NOMO-1 treated with DMSO at 0.1 percent for 48 hours (cell line): ENCODE data around the gene CYGB.

Experiments
- DNase-seq: peaks from one replicate; lab custom pipeline; 2025; ENCODE audit not compliant: unreplicated experiment; lab: John Stamatoyannopoulos, UW

CYGB gene

DNA sequence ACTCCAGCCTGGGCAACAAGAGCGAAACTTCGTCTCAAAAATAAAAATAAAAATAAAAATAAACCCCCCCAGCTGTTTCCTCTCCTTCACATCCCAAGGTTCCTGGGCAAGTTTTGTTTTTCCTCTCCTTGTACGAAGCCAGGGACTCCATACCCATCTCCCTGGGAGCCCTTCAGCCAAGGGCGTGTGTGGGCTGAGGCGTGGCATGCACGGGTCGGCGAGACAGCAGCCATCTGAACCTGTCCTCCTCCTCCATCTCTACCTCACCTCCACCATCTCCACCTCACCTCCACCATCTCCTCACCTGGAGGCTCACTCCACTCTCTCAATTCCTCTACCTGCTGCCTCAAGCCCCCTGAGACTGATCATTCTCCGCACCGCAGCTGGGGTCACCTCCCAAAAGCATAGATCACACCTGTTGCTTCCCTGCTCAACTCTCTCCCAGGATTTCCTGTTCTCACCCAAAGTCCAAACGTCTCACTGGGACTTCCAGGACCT lies 53.2 kb downstream of the CYGB start:
- DNase-seq, result no peak

DNA sequence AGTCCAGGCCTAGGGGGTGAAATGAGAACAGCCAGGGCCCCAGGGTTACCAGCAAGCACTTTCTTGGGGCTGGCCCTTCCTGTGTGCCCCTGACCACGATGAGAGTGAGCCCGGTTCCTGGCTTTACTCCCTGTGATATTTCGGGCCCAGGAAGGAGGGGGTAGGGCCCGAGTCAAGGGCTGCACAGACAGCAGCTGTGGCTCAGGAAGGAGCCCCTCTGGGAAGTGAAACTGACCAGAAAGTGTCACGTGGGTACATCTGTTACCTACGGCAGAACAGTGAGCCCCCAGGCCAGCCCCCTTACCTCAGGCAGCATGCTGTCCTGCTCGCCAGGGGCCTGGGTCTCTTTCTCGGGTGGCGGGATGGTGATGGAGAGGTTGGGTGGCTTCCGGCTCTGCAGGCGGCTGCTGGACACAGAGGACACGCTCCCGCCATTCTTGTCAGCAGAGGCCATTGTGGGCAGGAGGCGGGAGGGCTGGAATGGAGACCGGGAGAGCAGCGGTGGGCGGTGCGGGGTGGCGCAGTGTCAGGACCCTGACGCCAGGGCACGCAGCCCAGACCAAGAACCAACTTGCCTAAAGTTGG lies 56.3 kb downstream of the CYGB start:
- peak; percentile 79 for DNase-seq

- peak; percentile 38 for DNase-seq
Measured at GRCh38 chr17:76480632-76481031, 56.9 kb downstream of the CYGB start.

DNA sequence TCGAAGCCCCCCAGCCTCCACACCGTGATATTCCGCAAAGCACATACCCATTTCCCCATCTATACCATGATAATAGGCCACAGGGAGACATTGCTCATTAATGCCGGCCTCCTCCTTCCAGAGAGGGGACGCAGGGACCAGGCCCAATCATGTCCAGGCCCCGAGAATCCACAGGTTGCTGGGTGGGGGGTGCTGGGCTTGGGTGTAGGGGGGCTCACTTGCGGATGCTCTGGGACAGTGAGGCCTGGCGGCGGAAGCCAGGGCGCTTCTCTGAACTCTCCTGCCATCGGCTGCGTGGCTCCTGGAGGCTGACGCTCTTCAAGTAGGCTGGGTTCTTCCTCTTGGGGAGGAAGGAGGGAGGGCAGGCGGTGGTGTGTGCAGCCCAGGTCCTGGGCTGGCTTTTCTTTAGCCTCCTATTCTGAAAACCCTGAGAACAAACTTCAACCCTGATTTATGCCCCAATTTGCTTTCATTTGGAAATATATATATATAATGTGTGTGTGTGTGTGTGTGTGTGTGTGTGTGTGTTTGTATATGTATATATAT lies 57.9 kb downstream of the CYGB start:
- no peak for DNase-seq

GRCh38 chr17:76478730-76479514 lies 58.6 kb downstream of the CYGB start:
- no peak for DNase-seq

- DNase-seq, result no peak
Measured at GRCh38 chr17:76478097-76478496, 59.4 kb downstream of the CYGB start.

DNA sequence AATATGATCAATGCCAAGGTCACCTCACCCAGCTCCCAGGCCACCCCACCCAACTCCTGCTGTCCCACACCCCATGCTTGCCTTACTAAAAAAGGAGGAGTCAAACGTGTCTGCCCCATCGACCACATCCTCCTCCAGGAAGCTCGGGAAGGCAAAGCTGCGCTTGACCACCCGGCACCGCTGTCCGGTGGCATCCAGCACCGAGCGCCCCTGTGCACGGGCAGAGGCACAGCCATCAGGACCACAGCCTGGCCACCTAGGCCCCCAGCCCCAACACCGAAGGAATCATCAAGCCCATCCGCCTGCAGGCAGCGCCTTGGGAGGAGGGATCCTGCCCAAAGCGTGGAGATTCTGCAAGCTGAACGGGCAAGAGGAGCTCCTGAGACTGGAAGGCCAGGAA lies 59.9 kb downstream of the CYGB start:
- DNase-seq, result no peak
